Measurements from ENCODE around the gene FLAD1.
A peak's percentile ranks its signal among the peaks of the same experiment; 100 is the strongest.
"Not testable (repeated sequence)": the region's sequence is repeated elsewhere in the genome, so short reads cannot be mapped to it uniquely, and the experiment has no call there.

FLAD1 gene

GRCh38 chr1:154995301-154995983 lies 12.3 kb downstream of the FLAD1 start:
- not testable (repeated sequence) for H3K9me3 ChIP-seq (ENCODE audit: control insufficient read depth, insufficient read depth, low read depth, low read length); H3K27ac ChIP-seq (ENCODE audit: extremely low read depth, low read depth, low read length); H3K4me1 ChIP-seq (ENCODE audit: control insufficient read depth, insufficient read depth, low read length); H3K4me3 ChIP-seq (ENCODE audit: low read depth, low read length)
- CTCF ChIA-PET, result interaction anchor here (0.6 to 8.9 kb wide), 24 partner anchors 8 to 400 kb away, joined by 3 to 55 read pairs (median 4); partner anchors contain the start of genes CKS1B, FLAD1, PBXIP1 and SHC1
- POLR2A ChIA-PET, result interaction anchor here (0.9 to 1.4 kb wide), 3 partner anchors 8 to 59 kb away, joined by 3 to 9 read pairs (median 4); partner anchors contain the start of genes PMVK and ZBTB7B
- TF ChIP-seq, protein P1, sequence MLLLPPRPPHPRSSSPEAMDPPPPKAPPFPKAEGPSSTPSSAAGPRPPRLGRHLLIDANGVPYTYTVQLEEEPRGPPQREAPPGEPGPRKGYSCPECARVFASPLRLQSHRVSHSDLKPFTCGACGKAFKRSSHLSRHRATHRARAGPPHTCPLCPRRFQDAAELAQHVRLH (tag by site-specific recombination; IDR thresholded peaks at IDR 0.05), result 0 out of 2 replicates have a peak, but pooled peaks have one; percentile 28
- TF ChIP-seq MYNN (tag by site-specific recombination; IDR thresholded peaks at IDR 0.05; ENCODE audit: borderline replicate concordance) (peak; percentile 96), ZBTB8A (tag by site-specific recombination; IDR thresholded peaks at IDR 0.05) (peak; percentile 33; the same call in 1 of the 2 replicates), ZIC2 (tag by site-specific recombination; IDR thresholded peaks at IDR 0.05) (peak; percentile 39; the same call in 1 of the 2 replicates), GLIS1 (tag by site-specific recombination; IDR thresholded peaks at IDR 0.05) (0 out of 2 replicates have a peak, but pooled peaks have one; percentile 17), ZNF362 (tag by site-specific recombination; IDR thresholded peaks at IDR 0.05) (peak; percentile 80)
- TF ChIP-seq, protein P2, sequence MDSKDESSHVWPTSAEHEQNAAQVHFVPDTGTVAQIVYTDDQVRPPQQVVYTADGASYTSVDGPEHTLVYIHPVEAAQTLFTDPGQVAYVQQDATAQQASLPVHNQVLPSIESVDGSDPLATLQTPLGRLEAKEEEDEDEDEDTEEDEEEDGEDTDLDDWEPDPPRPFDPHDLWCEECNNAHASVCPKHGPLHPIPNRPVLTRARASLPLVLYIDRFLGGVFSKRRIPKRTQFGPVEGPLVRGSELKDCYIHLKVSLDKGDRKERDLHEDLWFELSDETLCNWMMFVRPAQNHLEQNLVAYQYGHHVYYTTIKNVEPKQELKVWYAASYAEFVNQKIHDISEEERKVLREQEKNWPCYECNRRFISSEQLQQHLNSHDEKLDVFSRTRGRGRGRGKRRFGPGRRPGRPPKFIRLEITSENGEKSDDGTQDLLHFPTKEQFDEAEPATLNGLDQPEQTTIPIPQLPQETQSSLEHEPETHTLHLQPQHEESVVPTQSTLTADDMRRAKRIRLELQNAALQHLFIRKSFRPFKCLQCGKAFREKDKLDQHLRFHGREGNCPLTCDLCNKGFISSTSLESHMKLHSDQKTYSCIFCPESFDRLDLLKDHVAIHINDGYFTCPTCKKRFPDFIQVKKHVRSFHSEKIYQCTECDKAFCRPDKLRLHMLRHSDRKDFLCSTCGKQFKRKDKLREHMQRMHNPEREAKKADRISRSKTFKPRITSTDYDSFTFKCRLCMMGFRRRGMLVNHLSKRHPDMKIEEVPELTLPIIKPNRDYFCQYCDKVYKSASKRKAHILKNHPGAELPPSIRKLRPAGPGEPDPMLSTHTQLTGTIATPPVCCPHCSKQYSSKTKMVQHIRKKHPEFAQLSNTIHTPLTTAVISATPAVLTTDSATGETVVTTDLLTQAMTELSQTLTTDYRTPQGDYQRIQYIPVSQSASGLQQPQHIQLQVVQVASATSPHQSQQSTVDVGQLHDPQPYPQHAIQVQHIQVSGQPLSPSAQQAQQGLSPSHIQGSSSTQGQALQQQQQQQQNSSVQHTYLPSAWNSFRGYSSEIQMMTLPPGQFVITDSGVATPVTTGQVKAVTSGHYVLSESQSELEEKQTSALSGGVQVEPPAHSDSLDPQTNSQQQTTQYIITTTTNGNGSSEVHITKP (tag by site-specific recombination; IDR thresholded peaks at IDR 0.05), result peak; percentile 62
- peaks cover 0 to 11% of the 10 kb centered on the region in 2 experiments; a peak in 2 of 3 replicates for H3K36me3 ChIP-seq (ENCODE audit: control insufficient read depth in 2 of 2, insufficient read depth in 1 of 2, low read length in 2 of 2)

DNA sequence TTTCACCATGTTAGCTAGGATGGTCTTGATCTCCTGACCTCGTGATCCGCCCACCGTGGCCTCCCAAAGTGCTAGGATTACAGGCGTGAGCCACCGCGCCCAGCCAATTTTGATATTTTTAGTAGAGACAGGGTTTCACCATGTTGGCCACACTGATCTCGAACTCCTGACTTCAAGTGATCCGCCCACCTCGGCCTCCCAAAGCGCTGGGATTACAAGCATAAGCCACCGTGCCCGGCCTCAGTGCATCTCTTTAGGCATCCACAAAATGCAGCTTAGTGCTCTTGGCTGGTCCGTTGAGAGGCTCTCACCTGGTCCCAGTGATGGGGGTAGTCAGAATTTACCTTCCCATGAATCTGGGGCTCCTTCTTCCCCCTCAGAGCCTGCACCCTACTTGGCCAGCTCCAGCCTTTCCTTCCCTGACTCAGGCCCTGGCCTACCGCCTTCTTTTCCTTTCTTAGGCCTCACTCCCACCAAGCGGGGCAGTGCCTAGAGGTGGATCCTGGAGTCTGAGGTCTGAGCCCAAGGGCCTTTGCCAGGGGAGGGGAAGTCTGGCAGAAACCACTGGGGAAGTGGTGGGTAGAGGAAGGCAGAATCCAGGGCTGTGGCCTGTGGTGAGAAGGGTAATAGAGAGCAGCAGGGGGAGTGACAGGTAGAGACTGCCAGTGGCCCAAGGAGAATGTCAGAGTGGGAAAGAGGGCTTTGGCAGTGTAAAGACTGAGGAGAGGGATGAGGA lies 14.0 kb downstream of the FLAD1 start:
- ChIA-PET CTCF (interaction anchor here (0.6 to 8.9 kb wide), 18 partner anchors 9 to 88 kb away, joined by 3 to 55 read pairs (median 4); partner anchors contain the start of genes CKS1B, FLAD1, PBXIP1 and PMVK), POLR2A (interaction anchor here (0.7 to 1.1 kb wide), 2 partner anchors 16 to 20 kb away, joined by 3 read pairs; no protein-coding TSS in a partner anchor)
- Histone ChIP-seq H3K4me3 (ENCODE audit: low read depth, low read length) (no peak overlapping the region), H3K36me3 (ENCODE audit: control insufficient read depth in 2 of 2, insufficient read depth in 1 of 2, low read length in 2 of 2) (peaks cover 0 to 5% of the 10 kb centered on the region in 2 experiments; a peak in 2 of 3 replicates), H3K4me1 (ENCODE audit: control insufficient read depth, insufficient read depth, low read length) (peaks cover 6% of the 10 kb centered on the region), H3K27ac (ENCODE audit: extremely low read depth, low read depth, low read length) (no peak overlapping the region), H3K9me3 (ENCODE audit: control insufficient read depth, insufficient read depth, low read depth, low read length) (no peaks in the 10 kb centered on the region)
- TF ChIP-seq HIC1 (tag by site-specific recombination; IDR thresholded peaks at IDR 0.05), result no peak
- TF ChIP-seq, protein P2 (tag by site-specific recombination; IDR thresholded peaks at IDR 0.05), result 0 out of 2 replicates have a peak, but pooled peaks have one; percentile 45
- no peak for TF ChIP-seq MZF1 (tag by site-specific recombination; IDR thresholded peaks at IDR 0.05; ENCODE audit: borderline replicate concordance)
- no peak for TF ChIP-seq ZNF530 (tag by site-specific recombination; IDR thresholded peaks at IDR 0.05; ENCODE audit: low read depth)

All from HEK293 (cell line).